Stimulated activated CD4-positive, alpha-beta T cell treated with anti-CD3 and anti-CD28 coated beads, Interleukin-2, amount 100 ng/mL, for 4 hours (primary cell): Measurements from ENCODE around the gene KRT39.
"Not testable (repeated sequence)": the region's sequence is repeated elsewhere in the genome, so short reads cannot be mapped to it uniquely, and the experiment has no call there.

Experiments used
- DNase-seq: peaks from one replicate; pipeline ENCODE4 v3.0.0-alpha.2; 2020; ENCODE audit warnings: low read depth

Gene KRT39

DNA sequence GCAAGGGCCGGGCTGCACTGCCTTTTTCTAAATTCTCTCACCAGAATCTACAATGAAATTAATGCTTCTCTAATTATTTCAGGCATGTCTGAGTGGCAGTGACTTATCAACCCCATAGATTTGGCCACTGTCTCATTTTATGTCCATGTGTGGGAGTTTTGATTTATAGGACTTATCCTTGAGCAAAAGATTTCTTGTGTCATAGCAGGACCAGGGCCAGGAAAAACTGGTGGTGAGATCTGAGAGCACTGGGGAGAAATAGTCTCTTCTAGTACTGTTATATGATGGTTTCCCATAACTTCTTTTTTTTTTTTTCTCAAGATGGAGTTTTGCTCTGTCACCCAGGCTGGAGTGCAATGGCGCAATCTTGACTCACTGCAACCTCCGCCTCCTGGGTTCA lies 27.8 kb downstream of the KRT39 start:
- no peak for DNase-seq

DNA sequence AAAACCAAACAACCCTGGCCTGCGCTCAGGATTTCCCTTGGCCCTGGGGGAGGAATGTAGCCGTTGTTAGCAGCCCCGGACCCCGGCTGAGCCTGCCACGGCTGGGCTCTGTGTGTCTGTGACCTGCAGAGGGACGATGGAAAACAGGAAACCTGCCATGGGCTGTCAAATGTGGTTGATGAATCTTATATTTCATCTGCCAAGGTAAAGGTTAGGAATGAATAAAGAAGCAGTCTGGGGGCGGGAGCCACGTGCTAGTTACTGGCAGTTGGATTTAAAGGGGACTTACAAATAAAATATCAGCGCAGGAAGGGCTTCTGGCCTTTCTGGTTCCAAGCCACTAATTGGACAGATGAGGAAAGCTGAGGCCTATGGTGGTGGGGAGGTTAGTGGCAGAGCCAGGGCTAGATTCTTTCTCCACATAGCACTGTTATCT lies 29.3 kb downstream of the KRT39 start, which contains the start of gene KRT23:
TSS of gene KRT23 (minus strand) at position 263 of the 436 bp plus-strand sequence. CDS start 1,043 bp downstream, outside the sequence.
- DNase-seq = no peak

DNA sequence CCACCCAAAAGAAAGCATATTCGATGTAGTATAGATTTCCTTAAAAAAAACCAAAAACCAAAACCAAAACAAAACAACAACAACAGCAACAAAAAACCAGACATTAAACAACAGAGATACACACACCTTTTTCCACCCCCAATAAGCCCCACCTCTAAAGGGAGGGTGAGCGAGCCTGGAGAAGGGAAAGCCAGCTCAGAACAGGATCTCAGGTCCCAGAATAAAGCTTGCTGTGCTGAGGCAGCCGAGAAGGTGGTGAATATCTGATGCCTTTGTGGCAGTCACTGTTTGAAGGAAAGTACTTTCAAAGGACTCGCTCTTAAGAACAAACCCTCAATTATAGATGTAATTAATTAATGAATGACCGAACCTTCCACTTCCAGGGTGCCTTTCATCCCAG lies 29.8 kb downstream of the KRT39 start:
- DNase-seq = no peak

DNA sequence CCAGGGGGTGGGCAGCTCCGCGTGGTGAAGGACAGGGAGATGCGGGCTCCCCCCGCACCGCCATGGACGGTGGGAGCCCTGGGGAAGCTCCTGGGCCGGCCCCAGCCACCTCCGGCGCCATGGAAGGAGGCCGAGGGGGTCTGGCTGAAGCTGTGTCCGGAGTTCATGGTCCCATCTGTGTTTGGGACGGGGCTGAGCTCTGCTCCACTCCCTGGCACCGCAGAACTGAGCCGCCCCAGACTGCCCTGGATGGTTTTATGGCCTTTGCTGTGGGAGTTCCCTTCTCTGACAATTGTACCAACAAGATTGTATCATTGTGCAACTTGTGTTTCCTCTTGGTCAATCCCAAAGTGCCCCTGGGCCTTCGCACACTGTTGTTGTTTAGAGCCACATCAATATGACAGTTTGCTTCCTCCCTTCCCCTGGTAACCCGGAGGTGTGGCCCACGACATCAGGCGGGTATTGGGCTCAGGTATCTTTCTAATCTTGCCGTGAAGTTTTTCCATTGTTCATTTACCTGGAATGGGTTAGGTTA lies 30.2 kb downstream of the KRT39 start:
- no peak for DNase-seq

DNA sequence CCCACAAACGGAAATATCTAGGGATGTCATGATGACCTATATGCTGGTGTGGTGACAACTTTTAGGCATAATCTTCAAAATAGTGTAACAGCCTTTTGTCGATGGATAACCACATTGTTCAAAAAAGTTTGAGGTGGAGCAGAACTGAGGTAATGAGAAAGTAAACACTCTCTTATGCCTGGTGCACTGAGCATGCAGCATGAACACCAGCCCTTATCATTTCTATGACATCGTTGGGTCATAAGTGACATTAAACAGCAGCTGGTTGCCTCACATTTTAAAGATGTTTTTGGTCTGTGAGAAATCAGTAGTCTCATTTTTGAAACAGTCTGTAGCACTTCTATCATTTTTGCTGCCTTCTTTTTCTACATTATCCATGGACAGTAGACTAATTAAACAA lies 31.1 kb downstream of the KRT39 start:
- no peak for DNase-seq

DNA sequence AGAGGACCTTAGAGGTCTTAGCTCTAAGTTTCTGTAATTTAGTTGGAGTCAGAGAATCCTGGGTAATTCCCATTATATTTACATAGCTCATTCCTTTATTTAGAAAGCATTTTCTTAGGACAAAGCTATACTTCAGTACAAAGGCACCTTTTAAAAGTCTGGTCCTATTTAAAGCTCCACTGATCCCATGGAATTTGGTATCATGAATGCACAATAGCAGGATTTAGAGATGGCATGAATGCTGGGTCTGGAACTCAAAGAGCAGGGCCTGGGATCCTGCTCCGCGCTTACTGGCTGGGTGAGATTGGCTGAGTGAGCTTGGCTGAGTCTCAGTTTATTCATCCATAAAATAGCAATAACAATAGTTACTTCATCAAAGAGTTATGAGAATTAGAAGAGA lies 34.1 kb downstream of the KRT39 start:
- DNase-seq = no peak

DNA sequence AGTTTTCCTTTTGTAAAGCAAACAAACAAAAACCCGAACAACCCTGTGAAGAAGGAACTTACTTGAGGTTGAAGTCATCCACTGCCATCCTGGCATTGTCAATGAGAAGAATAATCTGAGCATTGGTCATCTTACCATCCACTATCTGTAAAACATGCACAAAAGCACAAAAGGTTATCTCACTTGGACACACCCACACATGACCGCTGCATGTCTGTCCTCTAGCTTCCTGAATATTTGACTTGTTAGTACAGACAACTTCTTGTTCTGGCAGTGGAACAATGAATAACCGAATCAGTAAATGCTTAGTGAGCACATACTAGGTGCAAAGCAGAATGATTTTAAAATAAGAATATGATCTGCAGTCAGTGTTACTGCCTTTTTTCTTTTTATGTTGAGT lies 35.4 kb downstream of the KRT39 start:
- DNase-seq = no peak

DNA sequence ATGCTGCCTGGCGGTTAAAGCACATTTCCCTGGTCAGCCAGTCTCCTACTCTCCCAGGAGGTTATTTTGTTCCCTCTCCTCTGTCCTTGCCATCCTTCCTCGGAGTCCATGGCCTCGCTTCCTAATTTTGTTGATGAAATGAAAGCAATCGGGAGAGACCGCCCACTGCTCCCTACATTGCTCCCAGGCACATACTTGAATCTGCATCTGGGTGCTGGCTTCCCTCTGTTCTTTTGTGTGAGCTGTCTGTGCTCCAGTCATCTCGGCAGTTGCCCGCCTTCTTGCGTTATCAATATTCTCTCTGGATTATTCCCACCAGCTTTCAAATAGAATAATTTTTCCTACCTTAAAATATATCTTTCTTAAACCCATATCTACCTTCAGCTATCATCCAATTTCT lies 40.4 kb downstream of the KRT39 start:
- DNase-seq = no peak

DNA sequence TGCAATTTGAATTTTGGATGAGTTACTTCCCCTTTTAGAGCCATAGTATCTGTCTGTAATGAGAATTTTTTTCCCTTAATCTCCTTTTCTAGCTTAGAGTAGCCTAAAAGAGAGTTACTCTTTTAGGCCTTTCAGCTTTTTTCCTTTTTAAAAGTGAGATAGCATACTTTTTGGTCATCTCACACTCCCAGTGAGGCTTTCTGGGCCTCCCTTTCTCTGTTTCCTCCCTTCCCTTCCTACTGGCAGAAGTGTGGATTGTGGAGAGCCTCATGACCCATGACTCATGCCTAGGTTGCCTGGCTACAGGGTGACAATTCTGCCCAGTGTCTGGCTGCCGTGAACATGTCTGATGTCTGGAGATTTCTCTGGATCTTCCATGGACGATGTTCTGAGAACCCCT lies 44.5 kb downstream of the KRT39 start:
- no peak for DNase-seq

DNA sequence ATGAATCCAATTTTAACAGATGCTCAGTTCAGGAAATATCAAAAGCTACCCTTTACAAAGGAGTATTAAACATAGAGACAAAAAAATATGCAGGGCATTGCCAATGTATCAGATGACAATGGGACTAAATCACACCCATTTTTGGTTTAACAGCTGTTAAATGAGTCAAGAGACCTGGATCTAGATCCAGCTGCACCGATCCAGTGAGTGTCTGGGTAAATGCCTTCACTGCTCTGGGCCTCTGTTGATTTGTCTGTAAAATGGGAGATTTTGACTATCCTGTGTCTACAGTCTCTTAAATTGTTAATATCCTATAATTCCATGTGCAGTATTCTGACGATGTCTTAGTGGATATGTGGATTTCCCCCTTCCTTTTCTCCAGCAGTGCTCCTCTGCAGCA lies 45.7 kb downstream of the KRT39 start:
- DNase-seq = no peak

DNA sequence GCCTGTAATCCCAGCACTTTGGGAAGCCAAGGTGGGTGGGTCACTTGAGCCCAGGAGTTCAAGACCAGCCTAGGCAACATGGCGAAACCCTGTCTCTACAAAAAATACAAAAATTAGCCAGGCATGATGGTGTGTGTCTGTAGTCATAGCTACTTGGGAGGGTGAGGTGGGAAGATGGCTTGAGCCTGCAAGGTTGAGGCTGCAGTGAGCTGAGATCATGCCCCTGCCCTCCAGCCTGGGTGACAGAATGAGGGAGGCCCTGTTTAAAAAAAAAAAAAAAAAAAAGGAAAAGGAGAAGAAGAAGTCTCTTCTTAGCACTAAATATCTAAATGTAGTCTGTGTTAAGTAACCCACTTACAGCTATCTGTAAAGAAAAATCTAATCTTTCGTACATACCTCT lies 49.6 kb downstream of the KRT39 start:
- DNase-seq = not testable (repeated sequence)

DNA sequence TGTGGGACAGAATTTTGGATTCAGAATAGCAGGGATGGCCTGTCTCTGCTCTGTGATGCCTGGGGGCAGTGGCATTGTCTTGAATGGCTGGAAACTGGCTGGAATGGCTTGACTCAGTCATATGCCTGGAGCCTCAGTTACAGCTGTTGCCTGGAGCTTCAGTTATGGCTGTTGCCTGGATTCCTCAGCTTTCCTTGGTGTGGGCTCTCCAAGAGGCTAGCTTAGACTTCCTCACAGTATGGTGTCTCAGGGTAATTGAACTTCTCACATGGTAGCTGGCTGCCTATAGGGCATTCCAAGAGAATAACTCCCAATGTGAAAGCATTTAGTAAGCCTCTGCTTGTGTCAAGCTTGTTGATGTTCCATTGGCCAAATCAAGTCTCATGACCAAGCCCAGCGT lies 50.4 kb downstream of the KRT39 start:
- DNase-seq = no peak

DNA sequence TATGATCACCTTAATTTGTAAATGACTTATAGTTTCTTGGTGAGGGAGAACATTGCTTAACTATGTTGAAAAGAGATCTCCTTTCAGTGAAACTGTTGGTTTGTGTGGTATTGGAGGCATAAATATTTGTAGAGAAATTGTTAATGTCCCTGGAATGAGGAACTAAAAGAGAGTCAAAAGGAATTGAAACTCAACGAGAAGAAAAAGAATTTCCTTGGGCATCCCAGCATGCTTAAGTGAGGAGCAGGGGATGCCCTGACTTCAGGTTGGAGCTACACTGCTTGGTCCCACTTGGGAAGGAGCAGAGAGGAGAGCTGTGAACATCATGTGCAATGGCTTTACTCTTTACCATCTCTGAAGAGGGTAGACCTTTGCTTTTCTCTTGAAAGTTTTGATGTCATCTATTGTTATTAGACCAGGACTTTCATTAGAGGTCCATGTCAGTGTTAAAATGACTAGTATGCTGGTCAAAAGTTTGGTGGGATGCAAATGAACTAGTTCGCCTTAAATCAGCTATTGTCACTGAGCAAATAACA lies 51.0 kb downstream of the KRT39 start:
- no peak for DNase-seq

DNA sequence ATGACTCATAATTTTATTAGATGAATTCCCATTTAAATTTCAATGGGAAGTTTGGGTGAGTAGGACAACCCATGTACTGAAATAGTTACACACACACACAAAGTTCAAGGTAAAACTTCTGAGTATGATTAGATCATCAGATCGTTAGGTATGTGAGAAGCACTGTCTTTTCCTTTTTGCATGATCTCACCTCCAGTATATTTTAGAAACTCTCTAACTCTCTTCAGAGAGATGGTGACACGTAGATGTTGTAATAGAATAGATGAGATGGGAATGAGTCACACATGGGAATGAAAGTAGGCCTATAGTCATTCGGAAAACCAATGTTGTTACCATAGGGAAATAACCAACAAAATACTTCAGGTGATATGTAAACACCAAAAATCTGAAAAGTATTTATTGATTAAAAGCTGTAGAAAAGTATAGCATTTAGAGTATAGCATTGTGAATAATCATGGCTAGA lies 51.5 kb downstream of the KRT39 start:
- no peak for DNase-seq

DNA sequence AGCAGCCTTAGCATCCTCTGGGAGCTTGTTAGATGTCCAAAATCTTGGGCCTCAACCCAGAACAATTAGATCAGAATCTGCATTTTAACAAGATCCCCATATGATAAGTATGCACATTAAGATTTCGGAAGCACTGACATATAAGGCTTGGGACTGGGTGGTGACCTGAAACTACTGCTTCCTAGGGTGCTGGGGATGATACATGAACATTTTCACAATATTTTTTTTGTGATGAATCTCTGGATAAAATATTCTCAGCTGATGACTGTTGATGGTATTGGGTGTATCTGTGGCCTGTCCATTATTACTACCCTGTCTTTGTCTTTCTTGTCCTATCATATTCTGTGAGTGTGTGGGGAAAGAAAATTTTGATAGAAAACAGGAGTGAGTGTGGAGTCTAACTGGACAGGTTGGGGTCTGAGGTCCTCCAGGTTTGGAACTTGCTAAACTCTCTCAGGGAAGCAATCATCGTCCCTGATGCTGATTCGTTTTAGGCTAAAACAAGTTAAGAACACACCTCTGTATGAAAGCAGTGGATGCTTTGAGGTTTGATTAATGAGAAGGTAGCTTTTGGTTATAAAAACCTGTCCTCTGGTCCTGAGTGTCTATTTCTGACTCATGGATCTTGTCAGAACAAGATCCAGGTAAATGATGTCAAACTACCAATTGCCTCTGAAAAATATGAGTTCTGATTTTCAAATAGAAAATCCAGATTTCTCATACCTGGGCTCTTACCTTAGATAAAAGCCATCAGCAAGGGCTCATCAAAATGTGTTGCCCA lies 52.5 kb downstream of the KRT39 start:
- no peak for DNase-seq

DNA sequence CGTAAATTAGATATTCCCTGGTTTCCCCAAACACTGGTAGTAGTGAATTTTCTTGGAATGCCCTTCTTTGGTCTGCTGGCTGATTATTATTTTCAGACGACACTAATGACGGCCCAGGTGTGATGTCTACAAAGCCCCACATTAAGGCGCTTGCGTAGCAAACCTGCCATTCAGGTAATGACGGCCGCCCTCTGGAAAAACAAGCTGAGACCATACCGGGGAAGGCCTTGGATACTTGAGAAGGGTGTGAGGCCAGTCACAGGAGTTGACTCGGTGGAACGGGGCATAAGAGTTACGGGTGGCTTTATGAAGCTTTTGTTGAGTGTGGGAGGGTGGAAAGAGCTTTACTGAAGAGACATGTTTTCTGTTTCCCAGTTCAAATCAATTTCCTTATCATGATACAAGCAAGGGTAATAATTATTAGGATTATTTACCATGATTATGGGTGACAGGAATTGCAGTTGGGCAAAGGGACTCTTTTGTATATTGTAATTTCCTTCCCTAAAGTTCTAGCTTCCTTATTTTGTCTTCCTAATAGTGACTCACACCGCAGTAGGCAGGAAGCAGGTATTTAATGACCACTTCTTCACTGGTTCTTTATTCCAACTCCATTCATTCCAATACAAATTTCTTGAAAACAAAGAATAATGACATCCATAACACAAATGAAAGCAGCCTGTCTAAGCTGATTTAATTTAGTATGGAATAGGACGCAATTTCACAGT lies 54.1 kb downstream of the KRT39 start:
- DNase-seq = no peak

DNA sequence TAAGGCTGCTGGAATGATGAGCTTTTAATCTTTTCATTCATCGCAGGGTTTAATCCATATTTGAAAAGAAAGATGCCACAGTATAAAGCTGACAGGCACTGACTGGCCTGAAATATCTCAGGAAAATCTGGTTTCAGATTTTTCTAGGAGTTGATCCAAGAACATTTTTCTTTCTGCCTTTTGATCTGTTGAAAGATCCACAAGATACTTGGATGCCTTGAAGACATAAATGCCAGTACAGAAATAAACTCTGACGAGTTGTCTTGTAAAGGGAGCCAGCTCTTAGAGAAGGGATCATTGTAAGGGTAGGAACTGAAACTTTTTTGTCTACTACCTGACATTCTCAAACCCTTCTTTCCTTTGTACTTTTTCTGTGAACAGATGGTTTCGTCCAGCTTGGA lies 56.3 kb downstream of the KRT39 start:
- no peak for DNase-seq

DNA sequence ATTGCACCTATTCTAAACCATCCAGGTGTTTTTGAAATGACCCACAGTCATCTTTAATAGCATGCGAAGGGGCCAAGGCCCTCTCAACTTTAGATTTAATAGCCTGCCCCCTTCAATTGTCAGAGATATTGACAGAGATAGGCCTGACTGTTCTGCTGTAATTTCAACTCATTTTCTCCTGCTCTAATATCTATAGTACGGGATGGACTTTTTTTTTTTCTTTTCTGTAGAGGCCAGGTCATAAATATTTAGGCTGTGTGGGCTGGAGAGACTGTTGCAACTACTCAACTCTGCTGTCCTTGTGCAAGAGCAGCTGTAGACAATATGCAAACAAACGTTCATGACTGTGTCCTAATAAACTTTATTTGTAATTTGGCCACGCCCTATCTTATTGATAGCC lies 57.0 kb downstream of the KRT39 start:
- DNase-seq = no peak

DNA sequence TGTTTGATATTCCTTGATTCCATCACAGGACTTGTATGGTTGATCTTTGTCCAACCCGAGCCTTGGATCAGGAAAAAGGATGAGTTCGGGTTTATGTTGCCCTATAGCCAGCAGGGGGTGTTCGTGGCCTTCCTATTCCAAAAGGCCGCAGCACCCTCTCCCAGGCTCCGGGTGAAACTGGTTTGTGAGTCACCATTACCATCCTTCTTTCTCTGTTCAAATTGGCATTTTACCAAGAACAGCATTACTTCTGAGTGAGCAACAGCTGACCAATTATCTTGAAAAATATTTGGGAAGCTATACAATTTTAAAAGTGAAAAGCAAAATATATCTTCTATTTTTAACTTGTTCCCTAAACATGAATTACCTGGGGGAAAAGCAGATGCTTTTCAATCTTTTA lies 57.4 kb downstream of the KRT39 start:
- DNase-seq = peak; percentile 55
